Stomach (tissue), 4 donors: ENCODE results near the gene KCNQ5.
"Not testable (repeated sequence)": the region's sequence is repeated elsewhere in the genome, so short reads cannot be mapped to it uniquely, and the experiment has no call there.

ENCODE experiments used
- EP300 ChIP-seq: sonication (generic); formaldehyde crosslinking; IDR thresholded peaks from one replicate; pipeline ENCODE4 v1.6.1; 2017; ENCODE audit warnings: antibody characterized with exemption
- POLR2A ChIP-seq, 4 donors: fragments of 450-650 bp; IDR thresholded peaks; one replicate each; pipeline ENCODE4 v1.6.1; 2016; ENCODE audit warnings: antibody characterized with exemption in 4 of 4, control low read depth in 2 of 4, mild to moderate bottlenecking in 1 of 4, moderate library complexity in 1 of 4
- POLR2AphosphoS5 ChIP-seq, 3 donors: sonication (generic); formaldehyde crosslinking; IDR thresholded peaks; one replicate each; pipeline ENCODE4 v1.6.1; 2016; ENCODE audit warnings: antibody characterized with exemption in 3 of 3
- TF ChIP-seq, protein P1 (sequence below), 7 experiments: fragments of 450-650 bp in 4 of 7; fragments of 200-600 bp in 3 of 7; sonication (generic) in 3 of 7; IDR thresholded peaks; one replicate each; pipeline ENCODE4 v1.5.1; 2016 to 2019; ENCODE audit warnings: antibody characterized with exemption in 7 of 7, control low read depth in 2 of 7, mild to moderate bottlenecking in 1 of 7

GRCh38 chr6:72580950-72581349 is 40.9 kb upstream of the KCNQ5 start:
- not testable (repeated sequence) for TF ChIP-seq POLR2AphosphoS5 (IDR thresholded peaks at IDR 0.05); POLR2A (IDR thresholded peaks at IDR 0.05); EP300
- TF ChIP-seq, protein P1, sequence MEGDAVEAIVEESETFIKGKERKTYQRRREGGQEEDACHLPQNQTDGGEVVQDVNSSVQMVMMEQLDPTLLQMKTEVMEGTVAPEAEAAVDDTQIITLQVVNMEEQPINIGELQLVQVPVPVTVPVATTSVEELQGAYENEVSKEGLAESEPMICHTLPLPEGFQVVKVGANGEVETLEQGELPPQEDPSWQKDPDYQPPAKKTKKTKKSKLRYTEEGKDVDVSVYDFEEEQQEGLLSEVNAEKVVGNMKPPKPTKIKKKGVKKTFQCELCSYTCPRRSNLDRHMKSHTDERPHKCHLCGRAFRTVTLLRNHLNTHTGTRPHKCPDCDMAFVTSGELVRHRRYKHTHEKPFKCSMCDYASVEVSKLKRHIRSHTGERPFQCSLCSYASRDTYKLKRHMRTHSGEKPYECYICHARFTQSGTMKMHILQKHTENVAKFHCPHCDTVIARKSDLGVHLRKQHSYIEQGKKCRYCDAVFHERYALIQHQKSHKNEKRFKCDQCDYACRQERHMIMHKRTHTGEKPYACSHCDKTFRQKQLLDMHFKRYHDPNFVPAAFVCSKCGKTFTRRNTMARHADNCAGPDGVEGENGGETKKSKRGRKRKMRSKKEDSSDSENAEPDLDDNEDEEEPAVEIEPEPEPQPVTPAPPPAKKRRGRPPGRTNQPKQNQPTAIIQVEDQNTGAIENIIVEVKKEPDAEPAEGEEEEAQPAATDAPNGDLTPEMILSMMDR (IDR thresholded peaks at IDR 0.05), result not testable (repeated sequence)
